ENCODE results near the gene ATP2B1.

GRCh38 chr12:89691659-89692058 is 17.0 kb downstream of the ATP2B1 start:
- TF ChIP-seq, protein P1, sequence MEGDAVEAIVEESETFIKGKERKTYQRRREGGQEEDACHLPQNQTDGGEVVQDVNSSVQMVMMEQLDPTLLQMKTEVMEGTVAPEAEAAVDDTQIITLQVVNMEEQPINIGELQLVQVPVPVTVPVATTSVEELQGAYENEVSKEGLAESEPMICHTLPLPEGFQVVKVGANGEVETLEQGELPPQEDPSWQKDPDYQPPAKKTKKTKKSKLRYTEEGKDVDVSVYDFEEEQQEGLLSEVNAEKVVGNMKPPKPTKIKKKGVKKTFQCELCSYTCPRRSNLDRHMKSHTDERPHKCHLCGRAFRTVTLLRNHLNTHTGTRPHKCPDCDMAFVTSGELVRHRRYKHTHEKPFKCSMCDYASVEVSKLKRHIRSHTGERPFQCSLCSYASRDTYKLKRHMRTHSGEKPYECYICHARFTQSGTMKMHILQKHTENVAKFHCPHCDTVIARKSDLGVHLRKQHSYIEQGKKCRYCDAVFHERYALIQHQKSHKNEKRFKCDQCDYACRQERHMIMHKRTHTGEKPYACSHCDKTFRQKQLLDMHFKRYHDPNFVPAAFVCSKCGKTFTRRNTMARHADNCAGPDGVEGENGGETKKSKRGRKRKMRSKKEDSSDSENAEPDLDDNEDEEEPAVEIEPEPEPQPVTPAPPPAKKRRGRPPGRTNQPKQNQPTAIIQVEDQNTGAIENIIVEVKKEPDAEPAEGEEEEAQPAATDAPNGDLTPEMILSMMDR (IDR thresholded peaks at IDR 0.05): no peak
- TF ChIP-seq POLR2A (IDR thresholded peaks at IDR 0.05): no peak
